NCI-H2107 (cell line): ENCODE results near the gene SFT2D1.
"Not testable (repeated sequence)": the region's sequence is repeated elsewhere in the genome, so short reads cannot be mapped to it uniquely, and the experiment has no call there.

Experiments
- DNase-seq: peaks from one replicate; lab custom pipeline; 2025; lab: John Stamatoyannopoulos, UW

Gene SFT2D1

DNA sequence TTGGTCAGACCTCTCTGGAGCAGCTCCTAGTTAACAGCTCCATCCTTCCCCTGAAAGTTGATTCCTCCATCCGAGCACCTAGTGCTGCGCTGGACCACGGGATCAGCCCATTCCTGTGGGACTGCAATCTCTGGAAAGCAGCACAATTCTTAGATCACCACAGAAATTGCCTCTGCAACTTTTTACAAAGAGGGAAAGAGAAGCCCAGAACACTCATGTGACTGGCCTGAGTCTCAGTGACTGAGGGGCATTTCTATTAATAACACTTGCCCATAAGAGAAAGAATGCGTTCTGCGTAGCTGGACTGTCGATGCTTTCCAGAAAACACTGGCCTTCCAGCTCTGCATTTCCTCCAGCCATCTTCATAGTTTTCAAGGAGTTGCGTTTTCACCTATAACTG is 22.1 kb upstream of the SFT2D1 start:
- no peak for DNase-seq

DNA sequence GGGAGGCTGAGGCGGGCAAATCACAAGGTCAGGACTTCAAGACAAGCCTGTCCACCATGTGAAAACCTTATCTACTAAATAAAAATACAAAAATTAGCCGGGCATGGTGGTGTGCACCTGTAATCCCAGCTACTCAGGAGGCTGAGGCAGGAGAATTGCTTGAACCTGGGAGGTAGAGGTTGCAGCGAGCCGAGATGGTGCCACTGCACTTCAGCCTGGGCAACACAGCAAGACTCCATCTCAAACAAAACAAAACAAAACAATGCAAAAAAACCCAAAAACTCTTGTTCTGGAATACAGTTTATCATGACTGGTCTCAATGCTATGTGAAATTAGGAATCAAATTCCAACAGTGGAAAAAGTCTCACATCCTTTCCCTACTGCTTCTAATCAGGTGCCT is 20.1 kb upstream of the SFT2D1 start:
- DNase-seq: not testable (repeated sequence)

DNA sequence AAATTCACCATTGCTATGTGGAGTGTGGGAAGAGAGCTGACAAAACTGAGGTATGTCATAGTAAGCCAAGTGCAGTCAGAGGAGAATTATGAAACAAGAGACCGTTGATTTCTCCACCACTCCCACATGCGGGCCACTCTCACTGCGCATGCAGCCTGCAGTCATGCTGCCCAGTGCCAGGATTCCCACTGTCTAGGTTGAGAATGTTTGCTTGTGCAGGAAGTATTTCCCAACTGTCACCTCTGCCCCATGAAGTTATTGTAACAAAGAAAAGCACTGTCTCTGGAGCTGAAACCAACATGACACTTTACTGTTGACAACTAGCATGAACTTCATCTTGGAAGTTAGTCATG is 18.7 kb upstream of the SFT2D1 start:
- no peak for DNase-seq

DNA sequence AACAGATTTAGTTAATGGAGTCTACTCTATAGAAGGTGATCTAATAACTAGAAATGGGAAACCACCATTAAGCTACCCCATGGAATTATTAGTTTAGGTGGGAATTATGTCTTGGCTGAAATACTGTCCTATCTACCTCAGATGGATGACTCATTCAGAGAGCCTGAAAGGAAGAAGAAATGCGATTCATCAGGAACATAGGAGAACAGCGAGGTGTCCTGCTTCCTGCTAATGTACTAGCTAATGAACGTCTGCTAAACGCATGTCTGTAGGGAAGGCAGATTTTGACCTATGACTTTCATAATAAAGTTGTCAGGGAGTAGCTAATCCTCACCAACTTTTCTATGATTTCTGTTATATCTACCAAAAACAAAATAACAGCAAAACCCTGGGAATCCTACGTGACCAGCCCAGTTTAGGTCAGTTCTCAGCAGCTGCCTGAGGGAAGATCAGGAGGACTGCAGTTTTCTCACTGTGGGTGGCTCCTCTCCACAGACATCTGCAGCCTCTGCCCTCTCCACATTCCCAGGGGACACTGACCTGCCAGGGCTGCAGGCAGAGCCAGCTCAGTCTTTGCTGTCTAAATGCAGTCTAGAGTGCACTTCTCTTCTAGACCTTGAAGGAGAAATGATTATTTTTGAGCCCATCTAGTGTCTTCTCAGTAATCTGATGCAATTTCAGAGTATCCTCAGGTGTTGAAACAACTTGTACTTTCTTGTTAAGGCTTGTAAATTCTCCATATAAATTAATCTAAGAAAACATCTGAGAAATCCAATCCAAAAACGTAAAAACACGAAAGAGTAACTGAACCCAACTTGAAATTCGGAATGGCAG is 18.1 kb upstream of the SFT2D1 start:
- DNase-seq: no peak

DNA sequence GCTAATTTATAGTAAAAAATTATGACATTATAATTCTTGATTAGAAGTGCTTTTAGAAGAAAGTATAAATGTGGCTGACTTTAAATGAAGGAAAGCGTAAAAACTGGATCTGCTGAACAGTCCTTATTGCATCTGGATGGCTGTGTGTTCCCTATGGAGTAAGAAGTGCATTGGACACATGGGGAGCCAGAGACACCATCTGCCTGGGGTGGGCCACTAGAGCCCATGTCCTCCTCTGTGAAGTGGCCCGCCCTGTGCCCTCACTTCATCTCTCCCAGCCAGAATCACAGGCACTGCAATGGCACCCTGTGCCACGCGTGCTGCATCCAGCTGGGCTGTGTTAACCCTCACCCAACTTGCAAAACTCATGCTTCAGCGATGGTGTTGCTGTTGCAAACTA is 13.2 kb upstream of the SFT2D1 start:
- no peak for DNase-seq

DNA sequence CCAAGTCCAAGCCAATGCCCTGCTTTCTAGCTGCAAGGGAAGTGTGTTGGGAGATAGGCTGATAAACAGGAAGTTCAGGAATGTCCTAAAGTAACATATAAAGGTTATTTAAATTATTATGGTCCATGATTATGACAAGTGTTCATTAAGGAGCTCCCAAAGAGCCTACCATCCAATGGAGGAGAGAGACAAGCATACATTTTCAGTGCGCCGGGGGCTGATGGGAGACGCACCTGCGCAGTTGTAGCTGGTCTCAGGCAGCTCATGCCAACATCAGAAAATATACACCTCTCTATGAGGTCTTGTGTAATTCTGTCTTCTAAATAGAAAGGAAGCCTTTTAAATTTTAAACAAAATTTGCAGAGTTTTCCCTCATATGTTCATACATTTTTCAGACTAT is 12.6 kb upstream of the SFT2D1 start:
- DNase-seq: no peak

DNA sequence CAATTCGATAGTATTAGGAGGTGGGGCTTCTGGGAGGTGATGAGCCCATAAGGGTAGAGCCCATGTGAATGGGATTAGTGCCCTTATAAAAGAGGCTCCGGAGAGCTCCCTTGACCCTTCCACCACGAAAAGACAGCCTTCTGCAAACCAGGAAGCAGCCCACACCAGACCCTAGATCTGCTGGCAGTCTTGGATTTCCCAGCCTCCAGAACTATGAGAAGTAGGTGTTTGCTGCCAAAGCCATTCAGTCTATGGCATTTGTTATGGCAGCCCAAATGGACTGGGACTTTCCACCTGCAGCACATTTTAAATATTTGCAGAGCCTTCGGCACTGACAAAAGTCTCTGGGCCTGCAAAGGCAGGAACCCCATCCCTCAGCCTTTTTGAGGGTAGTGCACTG is 11.8 kb upstream of the SFT2D1 start:
- DNase-seq: no peak

DNA sequence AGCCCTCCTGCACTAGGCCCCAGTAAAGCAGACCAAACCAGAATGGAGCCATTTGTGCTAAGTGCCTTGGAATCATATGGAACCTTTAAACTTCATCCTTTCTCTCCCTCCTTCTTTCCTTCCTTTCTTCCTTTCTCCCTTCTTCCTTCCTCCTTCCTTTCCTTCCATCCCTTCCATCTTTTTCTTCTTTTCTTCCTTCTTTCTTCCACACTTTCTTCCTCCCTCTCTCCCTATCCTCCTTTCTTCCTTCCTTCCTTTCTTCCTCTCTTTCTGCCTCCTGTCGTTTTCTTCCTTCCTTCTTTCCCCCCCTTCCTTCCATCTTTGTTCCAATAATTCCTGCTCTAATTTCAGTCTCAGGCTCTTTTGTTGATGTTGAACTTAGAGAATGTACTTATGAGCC is 11.2 kb upstream of the SFT2D1 start:
- no peak for DNase-seq

DNA sequence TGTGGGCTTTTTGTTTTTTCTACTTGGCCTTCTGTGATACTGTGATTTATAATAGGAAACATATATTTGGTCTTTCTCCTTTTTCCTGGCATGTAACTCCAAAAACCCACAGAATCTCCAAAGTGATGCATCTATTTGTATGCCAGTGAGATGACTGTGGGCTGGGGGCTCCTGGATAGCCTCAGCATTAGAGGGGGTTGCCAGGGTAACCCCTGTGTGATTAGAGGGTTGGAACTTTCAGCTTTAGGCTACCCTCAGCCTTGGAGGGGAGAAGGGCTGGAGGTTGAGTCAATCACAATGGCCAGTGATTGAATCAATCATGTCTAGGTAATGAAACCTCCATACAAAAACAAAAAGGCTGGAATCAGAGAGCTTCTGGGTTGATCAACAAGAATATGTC is 10.6 kb upstream of the SFT2D1 start:
- no peak for DNase-seq

DNA sequence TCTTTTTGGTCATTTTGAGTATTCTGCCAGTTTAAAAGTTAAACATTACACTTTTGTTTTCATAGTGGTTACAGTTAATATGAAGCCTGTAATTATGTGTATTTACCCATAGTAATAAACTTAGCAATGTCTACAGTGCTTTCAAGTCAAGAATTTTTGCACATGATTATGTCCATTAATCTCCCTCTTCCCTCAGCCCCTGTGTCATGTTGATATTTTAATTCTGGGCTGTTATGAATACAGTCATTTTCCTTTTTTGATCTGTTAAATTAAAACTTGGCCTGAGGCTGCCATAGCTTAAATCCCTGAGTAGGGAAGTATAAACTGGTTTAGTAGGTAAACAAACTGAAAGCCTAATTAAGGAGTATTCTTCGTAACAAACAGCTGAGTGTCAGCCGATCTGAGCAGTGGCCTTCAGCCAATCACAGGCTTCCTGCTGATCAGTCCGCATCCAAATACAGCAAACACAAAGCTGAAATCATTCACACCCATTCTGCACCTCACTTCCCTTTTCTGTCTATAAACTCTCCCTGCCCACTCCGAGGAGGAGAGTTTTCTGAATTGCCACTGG is 9.5 kb upstream of the SFT2D1 start:
- no peak for DNase-seq

DNA sequence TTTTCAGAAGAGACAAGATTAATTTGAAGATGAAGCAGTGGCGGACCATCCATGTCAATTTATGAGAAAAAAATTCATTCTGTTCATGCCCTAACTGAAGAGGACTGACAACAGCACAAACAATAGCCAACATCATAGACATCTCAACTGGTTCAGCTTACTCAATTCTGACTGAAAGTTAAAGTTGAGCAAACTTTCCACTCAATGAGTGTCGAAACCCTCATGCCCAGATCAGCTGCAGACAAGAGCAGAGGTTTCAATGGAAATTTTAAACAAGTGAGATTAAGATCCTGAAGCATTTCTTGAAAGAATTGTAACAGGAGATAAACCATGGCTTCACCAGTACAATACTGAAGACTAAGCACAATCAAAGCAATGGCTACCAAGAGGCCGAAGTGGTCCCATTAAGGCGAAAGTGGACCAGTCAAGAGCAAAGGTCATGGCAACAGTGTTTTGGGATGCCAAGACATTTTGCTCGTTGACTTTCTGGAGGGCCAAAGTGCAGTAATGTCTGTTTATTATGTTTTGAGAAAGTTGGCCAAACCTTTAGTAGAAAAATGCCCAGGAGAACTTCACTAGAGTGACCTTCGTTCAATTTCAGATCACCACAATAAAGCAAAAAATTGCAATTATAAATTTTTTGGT is 6.1 kb upstream of the SFT2D1 start:
- no peak for DNase-seq

DNA sequence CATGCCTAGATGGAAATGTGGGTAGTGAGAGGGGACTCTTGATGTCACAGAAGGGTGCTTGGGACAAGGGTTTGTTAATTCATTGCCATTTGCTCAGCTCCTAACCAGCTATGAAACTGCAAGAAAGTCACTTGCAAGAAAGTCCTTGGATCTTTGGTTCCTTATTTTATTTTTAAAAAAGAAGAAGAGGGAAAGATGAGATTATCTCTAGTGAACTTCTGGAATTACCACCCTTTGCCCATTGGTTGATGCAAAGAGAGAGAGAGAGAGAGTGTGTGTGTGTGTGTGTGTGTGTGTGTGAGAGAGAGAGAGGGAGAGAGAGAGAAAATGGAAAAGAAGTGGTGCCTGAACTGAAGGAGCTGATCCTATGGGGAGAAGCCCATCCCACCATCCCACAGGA is 4.6 kb upstream of the SFT2D1 start:
- no peak for DNase-seq

DNA sequence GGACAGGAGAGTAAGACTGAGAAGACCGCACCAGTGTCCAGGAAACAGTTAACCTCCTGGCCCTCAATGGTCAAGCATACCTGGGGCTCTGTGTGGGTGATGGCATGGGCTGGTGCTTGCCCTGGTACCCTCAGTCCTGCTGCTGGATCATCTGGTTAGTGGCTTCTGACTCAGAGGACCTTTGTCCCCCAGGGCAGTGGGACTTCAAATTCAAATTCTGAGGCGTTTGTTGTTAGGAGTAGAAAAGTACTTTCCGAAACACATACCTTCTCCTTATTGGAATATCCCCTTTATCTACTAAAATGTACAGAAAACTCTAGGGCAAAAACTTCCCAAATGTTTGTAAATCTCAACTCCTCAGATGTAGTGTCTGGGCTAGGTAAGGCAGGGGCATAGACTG is 4.1 kb upstream of the SFT2D1 start:
- DNase-seq: no peak

DNA sequence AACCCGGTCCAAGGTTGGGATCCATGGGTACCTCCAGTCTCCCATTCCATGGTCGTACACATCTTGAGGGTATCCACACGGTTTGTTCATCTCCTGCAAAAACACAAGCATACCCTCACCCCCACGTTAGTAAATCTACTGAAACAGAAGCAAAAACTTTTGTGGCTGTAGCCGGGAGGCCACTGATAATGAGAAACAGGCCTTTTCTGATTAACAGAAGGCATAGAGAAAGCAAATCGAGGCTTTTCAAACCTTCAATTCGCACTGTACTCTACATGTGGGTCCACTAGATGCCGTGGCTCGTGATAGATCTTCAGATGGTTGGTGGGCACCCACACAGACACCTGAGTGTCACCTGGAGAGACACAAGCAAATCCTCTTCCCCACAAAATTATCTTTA is 3.3 kb upstream of the SFT2D1 start:
- not testable (repeated sequence) for DNase-seq

DNA sequence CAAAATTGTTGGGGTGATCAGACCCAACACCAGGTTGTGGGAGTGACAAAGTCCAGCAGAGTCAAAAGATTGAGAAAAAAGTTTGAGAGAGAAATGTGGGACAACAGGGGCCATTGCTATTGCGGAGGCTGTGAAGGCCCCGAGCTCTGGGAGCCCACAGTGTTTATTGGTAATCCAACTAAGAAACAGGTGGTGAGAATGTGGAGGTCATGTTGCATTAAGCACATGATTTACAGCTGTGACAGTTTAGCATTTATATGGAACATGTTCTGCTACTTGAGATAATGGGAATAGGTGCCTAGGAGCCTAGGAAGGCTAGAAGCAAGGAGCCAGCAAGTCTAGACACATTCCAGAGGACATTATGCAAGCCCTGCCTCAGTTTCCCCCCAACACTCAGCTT is 2.6 kb upstream of the SFT2D1 start:
- not testable (repeated sequence) for DNase-seq

DNA sequence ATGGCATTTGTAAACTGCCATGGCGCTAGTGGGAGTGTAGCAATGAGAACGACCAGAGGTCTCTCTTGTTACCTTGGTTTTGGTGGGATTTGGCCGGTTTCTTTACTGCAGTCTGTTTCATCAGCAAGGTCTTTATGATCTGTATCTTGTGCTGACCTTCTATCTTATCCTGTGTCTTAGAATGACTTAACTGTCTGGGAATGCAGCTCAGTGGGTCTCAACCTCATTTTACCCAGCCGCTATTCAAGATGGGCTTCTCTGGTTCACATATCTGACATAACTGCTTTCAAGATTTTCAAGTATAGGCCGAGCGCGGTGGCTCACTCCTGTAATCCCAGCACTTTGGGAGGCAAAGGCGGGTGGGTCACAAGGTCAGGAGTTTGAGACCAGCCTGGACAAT is 1.9 kb upstream of the SFT2D1 start:
- no peak for DNase-seq

DNA sequence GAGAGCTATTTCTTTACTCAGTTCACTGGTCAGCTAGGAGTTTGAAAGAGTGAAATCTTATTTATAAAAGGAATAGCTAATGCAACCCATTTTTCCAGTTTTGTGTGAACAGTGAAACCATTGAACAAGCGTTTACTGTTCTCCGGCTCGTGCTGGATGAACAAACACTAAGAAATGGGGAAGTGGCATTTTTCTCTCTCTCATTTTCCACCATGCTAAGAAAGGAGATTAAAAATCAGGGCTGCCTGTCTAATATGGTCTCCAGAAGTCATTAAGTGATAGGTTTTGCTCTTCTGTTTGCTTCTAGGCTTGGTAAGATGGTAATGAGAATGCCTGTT is 774 bp upstream of the SFT2D1 start:
- DNase-seq: no peak

DNA sequence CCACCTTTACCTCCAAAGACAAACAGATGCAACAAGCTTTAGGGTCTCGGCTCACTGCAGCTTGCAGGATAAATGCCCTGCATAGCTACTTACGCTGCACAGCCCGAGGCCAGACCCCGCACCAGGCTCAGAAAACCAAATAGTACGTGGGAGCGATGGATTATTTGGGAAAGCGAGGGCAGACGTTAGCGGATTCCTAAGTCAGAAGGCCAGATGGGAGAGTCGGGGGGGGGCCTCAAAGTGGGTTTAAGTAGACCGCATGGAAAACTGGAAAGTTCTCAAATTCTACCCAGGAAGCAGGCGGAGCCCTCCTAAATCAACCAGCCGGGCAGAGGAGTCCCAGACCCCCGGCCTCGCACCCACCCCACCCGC is 382 bp downstream of the SFT2D1 start:
- DNase-seq: no peak

DNA sequence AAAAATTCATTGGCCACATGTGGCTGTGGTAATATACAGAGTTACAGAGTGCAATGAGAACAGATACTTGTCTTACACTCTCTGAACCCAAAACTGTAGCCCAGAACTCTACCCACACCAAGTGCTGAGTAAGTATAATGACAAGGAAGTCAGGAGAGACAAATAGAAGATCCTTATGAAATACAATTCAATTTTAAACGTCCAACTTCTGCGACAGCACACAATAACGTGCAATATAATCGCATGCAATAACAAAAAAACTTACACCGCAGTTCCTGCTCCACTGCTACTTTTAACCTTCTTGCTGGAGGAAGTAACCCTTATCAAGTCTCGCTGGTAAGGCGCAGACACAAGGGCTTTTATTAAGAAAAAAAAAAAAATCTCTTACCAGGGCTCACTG is 881 bp downstream of the SFT2D1 start:
- no peak for DNase-seq

DNA sequence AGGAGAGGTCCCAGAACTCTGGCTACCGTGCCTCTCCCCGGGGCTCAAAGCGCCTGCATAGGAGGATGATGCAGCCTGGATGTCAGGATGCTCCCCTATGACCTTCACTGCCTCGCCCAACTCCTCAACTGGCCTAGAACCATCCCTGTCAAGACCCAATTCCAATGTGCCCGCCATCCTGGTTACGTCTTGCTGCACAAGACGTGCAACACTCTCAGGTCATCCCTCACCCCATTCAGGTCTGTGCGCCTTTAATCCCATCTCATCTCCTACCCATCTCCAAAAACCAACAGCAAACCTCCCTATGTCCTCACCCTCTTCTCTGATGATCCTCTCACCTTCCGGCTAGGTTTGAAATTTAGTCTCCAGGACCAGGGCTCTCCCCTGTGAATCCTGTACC is 3.5 kb downstream of the SFT2D1 start:
- no peak for DNase-seq

DNA sequence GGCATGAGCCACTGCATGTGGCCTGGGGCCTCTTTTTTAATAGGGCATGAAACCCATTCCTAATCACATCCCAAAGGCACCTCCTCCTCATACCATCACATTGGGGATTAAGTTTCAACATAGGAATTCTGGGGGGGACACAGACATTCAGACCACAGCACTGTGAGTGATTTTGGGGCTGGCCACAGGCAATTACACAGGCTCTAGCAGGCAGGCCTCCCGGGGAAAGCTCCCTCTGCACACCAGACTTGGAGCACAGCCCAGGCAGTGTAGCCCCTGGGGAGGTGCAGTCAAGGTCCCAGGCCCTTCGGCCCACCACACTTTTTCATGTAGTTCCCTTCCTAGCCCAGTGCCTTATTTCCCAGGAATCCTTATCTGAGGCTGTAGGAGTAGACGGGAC is 5.5 kb downstream of the SFT2D1 start:
- DNase-seq: no peak

DNA sequence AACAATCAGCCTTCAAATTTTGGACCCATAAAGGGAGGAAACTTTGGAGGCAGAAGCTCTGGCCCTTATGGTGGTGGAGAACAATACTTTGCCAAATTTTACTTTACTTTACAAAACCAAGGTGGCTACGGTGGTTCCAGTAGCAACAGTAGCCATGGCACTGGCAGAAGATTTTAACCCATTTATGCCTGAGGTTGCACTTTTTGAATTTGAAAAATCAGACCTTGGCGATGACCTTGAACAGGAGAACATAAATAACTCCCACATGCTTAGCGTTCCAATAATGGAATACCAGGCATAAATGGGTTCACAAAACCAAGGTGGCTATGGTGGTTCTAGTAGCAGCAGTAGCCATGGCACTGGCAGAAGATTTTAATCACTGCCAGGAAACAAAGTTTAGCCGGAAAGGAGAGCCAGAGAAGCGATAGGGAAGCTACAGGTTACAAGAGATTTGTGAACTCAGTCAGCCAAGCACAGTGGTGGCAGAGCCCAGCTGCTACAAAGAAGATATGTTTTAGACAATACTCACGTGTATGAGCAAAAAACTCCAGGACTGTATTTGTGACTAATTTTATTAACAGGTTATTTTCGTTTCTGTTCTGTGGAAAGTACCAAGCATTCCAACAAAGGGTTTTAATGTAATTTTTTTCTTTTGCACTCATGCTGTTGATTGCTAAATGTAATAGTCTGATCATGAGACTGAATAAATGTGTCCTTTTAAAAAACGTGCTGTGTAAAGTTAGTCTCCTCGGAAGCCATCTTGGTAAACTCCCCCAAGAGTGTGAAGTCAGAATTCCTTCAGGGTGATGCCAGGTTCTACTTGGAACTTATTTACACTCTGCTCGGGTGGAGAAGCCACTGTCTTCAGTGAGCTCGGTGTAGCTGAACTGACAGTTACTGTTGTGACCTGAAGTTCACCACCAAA is 6.7 kb downstream of the SFT2D1 start:
- no peak for DNase-seq

DNA sequence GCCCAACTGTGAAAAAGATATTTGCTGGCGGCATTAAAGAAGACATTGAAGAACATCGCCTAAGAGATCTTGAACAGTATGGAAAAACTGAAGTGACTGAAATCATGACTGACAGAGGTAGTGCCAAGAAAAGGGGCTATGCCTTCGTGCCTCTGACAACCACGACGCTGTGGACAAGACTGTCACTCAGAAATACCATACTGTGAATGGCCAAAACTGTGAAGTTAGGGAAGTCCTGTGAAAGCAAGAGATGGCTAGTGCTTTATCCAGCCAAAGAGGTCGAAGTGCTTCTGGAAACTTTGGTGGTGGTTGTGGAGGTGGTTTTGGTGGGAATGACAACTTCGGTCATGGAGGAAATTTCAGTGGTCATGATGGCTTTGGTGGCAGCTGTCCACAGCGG is 7.5 kb downstream of the SFT2D1 start:
- no peak for DNase-seq
